K562 (cell line): ENCODE data around the gene BOLA3.

Experiments used
- ELF2 ChIP-seq: fragments of 250-450 bp; sonication (Bioruptor Pico); IDR thresholded peaks from 2 replicates; pipeline ENCODE4 v1.5.0; 2021; ENCODE audit warnings: mild to moderate bottlenecking
- FOXA3 ChIP-seq, 2 experiments: fragments of 450-650 bp in 1 of 2; sonication (generic) in 1 of 2; formaldehyde crosslinking; IDR thresholded peaks in 1 of 2; conservative IDR thresholded peaks in 1 of 2; 2 replicates each; pipeline versions ENCODE4 v1.4.0 to v1.8.0; 2020 to 2022; ENCODE audit warnings: mild to moderate bottlenecking in 2 of 2, missing genetic modification reagents in 1 of 2
- KDM1A ChIP-seq, 2 experiments: fragments of 450-650 bp; IDR thresholded peaks; 2 replicates each; pipeline ENCODE4 v1.6.1; 2016; ENCODE audit warnings: mild to moderate bottlenecking in 2 of 2
- NCOA1 ChIP-seq: fragments of 450-650 bp; IDR thresholded peaks from 2 replicates; pipeline ENCODE4 v1.6.1; 2016; ENCODE audit warnings: low read depth
- POLR2A ChIP-seq: fragments of 450-650 bp; conservative IDR thresholded peaks from 2 replicates; pipeline ENCODE4 v1.6.1; 2016
- RFX5 ChIP-seq: IDR thresholded peaks from 2 replicates; pipeline ENCODE4 v1.6.1; 2011; ENCODE audit warnings: low read depth, mild to moderate bottlenecking, improper control_type of control experiment, low read length
- TEAD1 ChIP-seq, 2 experiments: fragments of 450-650 bp in 1 of 2; sonication (generic) in 1 of 2; formaldehyde crosslinking; IDR thresholded peaks; 2 replicates each; pipeline versions ENCODE4 v1.4.0 to v1.8.0; 2020 to 2022; ENCODE audit warnings: mild to moderate bottlenecking in 2 of 2, missing genetic modification reagents in 1 of 2
- USF2 ChIP-seq: sonication (generic); formaldehyde crosslinking; IDR thresholded peaks from 2 replicates; pipeline ENCODE4 v1.5.0; 2020; ENCODE audit warnings: missing genetic modification reagents
- YY1 ChIP-seq, 3 experiments: IDR thresholded peaks; 2 replicates each; pipeline ENCODE4 v1.6.1; 2011; ENCODE audit warnings: low read length in 2 of 3, mild to moderate bottlenecking in 2 of 3, moderate library complexity in 2 of 3, borderline replicate concordance in 1 of 3, control low read depth in 1 of 3, low read depth in 1 of 3; ENCODE audit not compliant: insufficient read depth in 3 of 3, insufficient replicate concordance in 2 of 3, control insufficient read depth in 1 of 3, insufficient read length in 1 of 3; ENCODE audit errors: extremely low read depth in 1 of 3
- ZBTB12 ChIP-seq: fragments of 250-450 bp; sonication (Bioruptor Pico); IDR thresholded peaks from 2 replicates; pipeline ENCODE4 v1.4.0; 2020
- ZBTB26 ChIP-seq: fragments of 450-650 bp; formaldehyde crosslinking; IDR thresholded peaks from 2 replicates; pipeline ENCODE4 v1.4.0; 2022; ENCODE audit warnings: missing genetic modification characterization
- ZBTB49 ChIP-seq: sonication (generic); formaldehyde crosslinking; IDR thresholded peaks from 2 replicates; pipeline ENCODE4 v1.8.0; 2022; ENCODE audit warnings: missing genetic modification reagents, mild to moderate bottlenecking, borderline replicate concordance
- ZNF12 ChIP-seq: sonication (generic); formaldehyde crosslinking; IDR thresholded peaks from 2 replicates; pipeline ENCODE4 v1.4.0; 2020; ENCODE audit warnings: mild to moderate bottlenecking, missing genetic modification reagents

GRCh38 chr2:74097574-74097973, 50.1 kb downstream of the BOLA3 start:
- TF ChIP-seq KDM1A (IDR thresholded peaks at IDR 0.05) = no peak
- no peak for TF ChIP-seq ELF2 (CRISPR knock-in tag)
- no peak for TF ChIP-seq POLR2A
- TF ChIP-seq ZBTB26 (CRISPR knock-in tag) = no peak
- TF ChIP-seq NCOA1 = no peak
- TF ChIP-seq ZNF12 (CRISPR knock-in tag) = no peak
- TF ChIP-seq RFX5 = no peak
- no peak for TF ChIP-seq YY1 (IDR thresholded peaks at IDR 0.05; ENCODE audit: borderline replicate concordance in 1 of 3, control insufficient read depth in 1 of 3, extremely low read depth in 1 of 3, insufficient read depth in 3 of 3, insufficient read length in 1 of 3, insufficient replicate concordance in 2 of 3, low read depth in 1 of 3, low read length in 2 of 3)
- TF ChIP-seq TEAD1 (CRISPR knock-in tag; IDR thresholded peaks at IDR 0.05) = no peak
- no peak for TF ChIP-seq FOXA3 (CRISPR knock-in tag; conservative IDR thresholded peaks at IDR 0.05 in 1 of 2, IDR thresholded peaks at IDR 0.05 in 1 of 2)
- TF ChIP-seq ZBTB12 (CRISPR knock-in tag) = no peak
- TF ChIP-seq ZBTB49 (CRISPR knock-in tag) = no peak
- TF ChIP-seq USF2 = no peak
